Activated effector memory CD4-positive, alpha-beta T cell treated with anti-CD3 and anti-CD28 coated beads, Interleukin-2, amount 50 U/mL, for 16 hours (primary cell): Measurements from ENCODE around the gene SHMT1.
"Not testable (repeated sequence)": the region's sequence is repeated elsewhere in the genome, so short reads cannot be mapped to it uniquely, and the experiment has no call there.

Source experiments
- DNase-seq: peaks from one replicate; pipeline ENCODE4 v3.0.0-alpha.2; 2020

SHMT1 gene

DNA sequence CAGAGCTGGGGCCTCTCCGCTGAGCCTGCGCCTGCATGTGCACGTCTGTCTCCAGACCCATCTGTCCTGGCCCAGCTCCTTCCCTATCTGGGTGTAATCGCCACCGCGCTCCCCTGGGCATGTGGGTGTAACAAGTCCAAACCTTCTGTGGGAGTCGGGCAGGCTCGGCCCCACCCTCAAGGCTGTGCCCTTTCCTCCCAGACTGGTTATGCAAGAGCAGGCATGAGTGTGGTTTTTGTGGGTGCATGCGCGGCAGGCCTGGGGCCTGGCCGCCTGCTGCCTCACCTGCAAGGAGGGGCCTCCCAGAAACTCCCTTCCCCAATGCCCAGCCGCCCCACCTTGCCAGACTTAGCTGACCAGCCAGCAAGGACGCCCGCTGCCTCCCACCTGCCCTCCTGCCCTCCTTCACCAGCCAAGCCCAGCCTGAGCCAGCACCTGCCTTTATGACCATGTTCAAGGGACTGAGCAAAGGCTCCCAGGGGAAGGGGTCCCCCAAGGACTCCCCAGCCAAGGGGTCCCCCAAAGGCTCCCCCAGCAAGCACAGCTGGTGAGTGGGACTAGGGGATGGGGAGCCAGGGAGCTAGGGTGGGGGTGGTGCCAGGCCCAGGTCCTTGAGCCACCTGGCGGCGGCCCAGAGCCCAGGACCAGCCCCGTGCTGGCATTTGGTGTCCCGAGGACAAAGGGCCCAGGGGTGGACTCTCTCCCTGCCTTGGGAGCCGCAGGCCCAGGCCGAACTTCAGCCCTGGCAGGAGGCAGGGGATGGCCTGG is 14.3 kb upstream of the SHMT1 start, which contains the start of gene EVPLL:
TSS of gene EVPLL (plus strand) at position 342 of the 768 bp plus-strand sequence. CDS start 3,160 bp downstream, outside the sequence.
- no peak for DNase-seq

DNA sequence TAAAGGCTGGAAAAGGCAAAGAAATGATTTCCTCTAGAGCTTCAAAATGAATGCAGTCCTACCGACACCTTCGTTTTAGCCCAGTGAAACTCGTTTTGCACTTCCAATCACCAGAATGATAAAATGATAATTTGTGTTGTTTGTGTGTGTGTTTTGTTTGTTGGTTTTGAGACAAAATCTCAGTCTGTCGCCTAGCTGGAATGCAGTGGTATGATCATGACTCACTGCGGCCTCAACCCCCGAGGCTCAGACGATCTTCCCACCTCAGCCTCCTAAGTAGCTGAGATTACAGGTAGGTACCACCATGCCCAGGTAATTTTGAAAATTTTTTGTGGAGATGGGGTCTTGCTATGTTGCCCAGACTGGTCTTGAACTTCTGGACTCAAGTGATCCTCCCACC is 10.9 kb upstream of the SHMT1 start:
- no peak for DNase-seq

DNA sequence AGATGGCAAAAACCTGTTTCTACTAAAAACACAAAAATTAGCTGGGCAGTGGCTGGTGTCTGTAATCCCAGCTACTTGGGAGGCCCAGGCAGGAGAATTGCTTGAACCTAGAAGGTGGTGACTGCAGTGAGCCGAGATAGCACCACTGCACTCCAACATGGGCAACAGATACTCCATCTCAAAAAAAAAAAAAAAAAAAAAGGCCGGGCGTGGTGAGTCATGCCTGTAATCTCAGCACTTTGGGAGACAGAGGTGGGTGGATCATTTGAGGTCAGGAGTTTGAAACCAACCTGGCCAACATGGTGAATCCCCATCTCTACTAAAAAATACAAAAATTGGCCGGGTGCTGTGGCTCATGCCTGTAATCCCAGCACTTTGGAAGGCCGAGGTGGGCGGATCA is 9.8 kb upstream of the SHMT1 start:
- DNase-seq: not testable (repeated sequence)

DNA sequence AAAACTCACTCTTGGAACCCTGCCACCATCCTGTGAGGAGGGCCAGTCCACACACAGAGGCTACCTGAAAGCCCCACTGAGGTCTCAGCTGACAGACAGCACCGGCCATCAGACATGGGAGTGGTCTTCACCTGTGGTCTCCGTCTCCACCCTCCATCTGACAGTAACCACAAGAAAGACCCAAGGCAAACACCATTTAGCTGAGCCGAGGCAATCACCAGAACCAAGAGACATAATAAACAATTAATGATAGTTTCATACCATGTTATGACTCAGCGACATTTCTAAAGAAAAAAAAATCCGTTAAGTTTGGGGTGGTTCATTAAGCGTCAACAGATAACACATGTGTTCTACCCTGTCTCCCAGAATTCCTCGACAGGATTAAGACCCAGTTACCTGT is 8.1 kb upstream of the SHMT1 start:
- DNase-seq: no peak

GRCh38 chr17:18370761-18371160 is 7.4 kb upstream of the SHMT1 start:
- DNase-seq: no peak

DNA sequence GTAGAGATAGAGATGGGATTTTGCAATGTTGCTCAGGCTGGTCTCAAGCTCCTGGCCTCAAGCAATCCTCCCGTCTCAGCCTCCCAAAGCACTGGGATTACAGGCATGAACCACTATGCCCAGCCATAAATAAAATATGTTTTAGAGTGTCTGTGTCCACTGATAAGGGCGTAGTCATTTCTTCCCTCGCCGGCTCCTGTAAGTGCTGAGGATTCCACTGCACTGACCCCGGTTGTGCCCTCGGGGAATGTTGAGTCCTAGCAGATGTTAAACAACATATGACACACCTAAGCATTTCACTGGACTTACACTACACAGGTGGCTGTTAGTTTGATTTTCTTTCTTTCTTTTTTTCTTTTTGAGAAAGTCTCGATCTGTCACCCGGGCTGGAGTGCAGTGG is 5.6 kb upstream of the SHMT1 start:
- no peak for DNase-seq

- no peak for DNase-seq
Observed at GRCh38 chr17:18364166-18364565, 816 bp upstream of the SHMT1 start.

- DNase-seq: no peak
Observed at GRCh38 chr17:18362698-18363100, 651 bp downstream of the SHMT1 start.

DNA sequence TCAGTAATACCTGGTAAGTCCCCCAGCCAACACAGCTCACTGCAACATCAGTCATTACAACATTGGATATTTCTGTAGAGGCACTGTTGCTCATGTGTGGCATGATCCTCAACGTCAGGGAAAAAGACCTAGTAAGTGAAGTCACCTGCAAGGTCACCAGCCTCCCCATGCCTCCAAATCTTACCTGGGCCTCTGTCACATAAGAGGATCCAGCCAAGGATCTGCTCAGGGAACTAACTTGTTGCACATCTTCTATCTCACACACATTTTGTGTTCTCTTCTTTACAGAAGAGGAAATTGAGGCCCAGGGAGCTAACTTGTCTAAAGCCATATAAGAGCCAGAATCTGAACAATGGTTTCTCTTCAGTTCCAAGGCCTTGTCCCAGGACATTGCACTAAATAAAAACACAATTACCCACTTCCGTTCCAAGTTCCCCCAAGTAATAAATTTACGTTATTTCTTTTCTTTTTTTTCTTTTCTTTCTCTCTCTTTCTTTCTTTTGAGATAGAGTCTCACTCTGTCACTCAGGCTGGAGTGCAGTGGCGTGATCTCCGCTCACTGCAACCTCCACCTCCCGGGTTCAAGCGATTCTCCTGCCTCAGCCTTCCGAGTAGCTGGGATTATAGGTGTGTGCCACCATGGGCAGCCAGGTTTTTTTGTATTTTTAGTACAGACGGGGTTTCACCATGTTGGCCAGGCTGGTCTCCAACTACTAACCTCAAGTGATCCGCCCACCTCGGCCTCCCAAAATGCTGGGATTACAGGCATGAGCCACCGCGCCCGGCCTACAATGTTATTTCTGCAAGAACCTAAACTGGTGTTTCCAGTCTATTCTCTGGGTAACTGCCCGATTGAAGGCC is 1.3 kb downstream of the SHMT1 start:
- no peak for DNase-seq

DNA sequence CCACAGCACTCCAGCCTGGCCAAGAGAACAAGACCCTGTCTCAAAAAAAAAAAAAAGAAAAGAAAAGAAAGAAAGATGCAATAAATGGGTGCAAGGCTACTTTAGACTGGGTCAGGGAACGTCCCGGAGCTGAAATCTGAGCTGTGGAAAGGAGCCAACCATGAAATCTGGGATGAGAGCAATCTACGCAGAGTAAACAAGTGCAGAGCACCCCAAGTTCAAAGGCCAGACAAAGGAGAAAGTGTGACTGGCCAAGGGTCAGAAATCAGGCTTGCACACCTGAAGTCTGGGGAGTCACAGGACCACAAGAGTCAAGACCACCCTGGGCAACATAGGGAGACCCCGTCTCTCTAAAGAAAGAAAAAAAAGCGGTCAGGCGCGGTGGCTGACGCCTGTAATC is 2.8 kb downstream of the SHMT1 start:
- DNase-seq: no peak

- no peak for DNase-seq
Observed at GRCh38 chr17:18356624-18357023, 6.7 kb downstream of the SHMT1 start.

DNA sequence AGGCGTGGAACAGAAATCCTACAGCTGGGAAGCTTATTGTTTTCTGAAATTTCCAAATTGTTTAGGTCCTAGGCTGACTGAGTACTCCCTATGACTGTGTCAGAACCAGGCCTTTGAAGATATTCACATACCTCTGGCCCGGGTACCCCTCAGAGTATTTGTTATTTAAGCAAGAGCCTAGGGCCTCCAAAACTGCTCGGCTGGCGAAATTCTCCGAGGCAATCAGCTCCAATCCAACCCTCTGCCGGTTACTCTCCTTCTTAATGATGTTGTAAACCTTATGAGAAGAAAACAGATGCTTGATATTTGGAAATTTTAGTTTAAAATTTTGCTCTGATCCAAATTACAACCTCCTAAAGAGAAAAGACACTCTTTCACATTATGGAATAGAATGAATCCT is 9.8 kb downstream of the SHMT1 start:
- DNase-seq: no peak

DNA sequence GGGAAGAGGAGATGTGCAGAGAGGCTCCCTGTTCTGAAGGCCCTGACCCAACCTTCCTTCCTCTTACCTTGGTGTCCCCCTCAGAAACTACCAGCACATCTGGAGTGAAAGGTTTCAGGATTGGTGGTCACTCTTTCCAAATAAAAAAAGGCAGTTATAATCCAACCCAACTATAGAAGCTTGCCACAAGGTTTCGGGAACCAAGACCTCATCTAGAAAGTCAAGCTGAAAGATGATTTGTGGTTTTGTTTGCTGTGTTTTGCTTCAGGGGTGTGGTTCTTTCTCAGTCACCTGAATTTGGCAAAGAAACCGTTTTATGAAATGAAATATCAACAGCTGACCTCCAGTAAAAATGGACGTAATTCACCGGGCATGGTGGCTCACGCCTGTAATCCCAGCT is 19.3 kb downstream of the SHMT1 start:
- DNase-seq: no peak

DNA sequence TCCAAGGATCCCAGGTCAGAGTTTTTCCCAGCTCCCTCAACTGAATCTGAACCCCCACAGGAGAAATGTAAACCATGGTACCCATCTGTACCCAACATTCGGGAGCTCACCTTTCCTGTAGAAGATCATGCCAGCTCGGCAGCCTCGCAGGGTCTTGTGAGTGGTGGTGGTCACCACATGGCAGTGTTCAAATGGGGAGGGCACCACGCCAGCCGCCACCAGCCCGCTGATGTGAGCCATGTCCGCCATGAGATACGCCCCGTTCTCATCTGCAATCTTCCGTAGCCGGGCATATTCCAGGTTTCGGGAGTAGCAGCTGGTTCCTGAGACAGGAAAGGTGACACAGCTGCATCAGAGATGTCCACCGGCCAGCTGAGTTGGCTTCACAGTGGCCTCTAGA is 23.4 kb downstream of the SHMT1 start:
- no peak for DNase-seq

DNA sequence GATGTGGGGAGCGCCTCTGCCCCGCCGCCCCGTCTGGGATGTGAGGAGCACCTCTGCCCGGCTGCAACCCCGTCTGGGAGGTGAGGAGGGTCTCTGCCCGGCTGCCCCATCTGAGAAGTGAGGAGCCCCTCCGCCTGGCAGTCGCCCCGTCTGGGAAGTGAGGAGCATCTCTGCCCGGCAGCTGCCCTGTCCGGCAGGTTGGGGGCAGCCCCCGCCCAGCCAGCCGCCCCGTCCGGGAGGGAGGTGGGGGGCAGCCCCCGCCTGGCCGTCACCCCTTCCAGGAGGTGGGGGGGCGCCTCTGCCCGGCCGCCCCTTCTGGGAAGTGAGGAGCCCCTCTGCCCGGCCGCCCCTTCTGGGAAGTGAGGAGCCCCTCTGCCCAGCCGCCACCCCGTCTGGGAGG is 25.2 kb downstream of the SHMT1 start:
- DNase-seq: not testable (repeated sequence)

GRCh38 chr17:18332909-18333489 is 30.4 kb downstream of the SHMT1 start:
- DNase-seq: no peak

GRCh38 chr17:18331879-18332278 is 31.5 kb downstream of the SHMT1 start:
- no peak for DNase-seq

DNA sequence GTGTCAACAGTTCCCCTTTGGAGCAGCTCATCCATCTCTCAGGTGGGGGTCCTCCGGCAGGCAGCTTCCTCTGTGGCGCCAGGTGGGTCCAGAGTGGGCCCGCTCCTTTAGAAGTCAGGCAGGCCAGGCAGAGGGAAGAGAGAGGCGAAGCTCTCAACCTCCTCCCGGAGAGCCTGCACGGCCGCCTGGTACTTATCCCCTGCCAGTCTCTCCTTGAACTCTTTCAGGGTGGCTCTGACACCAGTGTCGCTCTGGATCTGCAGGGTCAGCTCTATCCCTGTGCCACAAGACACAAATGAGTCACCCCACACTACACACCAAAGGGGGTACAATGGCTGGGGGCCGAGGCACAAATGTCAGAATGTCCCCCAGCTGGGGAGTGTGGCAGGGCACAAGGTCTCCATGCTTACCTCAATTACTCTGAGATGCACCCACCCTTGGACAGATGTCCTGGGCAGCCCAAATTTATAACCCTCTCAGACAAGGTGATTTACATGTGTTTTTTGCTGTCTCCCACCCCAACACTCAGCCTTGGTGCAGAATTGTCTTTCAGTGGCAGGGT is 34.6 kb downstream of the SHMT1 start:
- DNase-seq: no peak

- DNase-seq: no peak
Observed at GRCh38 chr17:18327556-18327955, 35.8 kb downstream of the SHMT1 start.

GRCh38 chr17:18327093-18327492 is 36.3 kb downstream of the SHMT1 start:
- no peak for DNase-seq

DNA sequence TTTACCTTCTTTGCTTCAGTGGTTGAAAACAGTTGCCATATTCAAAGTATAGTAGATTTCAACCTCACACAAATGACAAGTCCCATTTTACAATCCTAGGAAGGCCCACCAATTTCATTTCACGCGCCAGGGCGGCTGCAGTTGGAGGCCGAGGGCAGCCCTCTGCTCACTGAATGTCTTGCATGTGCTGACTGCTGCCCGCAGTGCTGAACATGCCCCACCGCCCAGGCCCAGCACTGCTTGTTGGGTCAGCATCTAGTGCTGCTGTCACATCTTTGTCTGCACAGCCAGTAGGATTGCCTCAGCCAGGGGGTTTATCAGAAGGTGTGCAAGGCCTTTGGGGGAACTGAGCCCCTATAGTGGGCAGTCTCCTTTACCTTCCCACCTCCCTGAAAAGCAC is 36.8 kb downstream of the SHMT1 start:
- DNase-seq: no peak

DNA sequence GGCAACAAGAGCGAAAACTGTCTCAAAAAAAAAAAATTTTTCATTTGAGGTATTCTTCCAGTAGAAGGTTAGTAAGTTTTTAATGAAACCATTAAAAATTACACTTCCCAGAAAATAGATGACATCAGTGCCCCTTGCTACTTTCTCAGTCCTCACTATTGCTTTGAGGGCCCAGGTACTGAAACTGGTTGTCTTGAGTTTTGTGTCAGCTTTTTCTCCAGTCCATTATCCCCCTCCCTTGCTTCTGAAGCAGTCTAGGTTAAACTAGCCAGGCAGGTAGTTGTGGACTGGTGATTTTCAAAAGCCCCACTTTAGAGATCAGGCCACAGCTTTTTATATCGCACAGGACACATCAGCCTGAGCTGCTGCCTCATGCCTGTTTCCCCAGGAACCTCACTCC is 37.3 kb downstream of the SHMT1 start:
- DNase-seq: no peak
